Bronchial epithelial cell (primary cell): ENCODE data around the gene MAN1C1. TPM values are rescaled to one million over a fixed set of nuclear protein-coding genes. Genes with fewer than 3 reads are reported as not detected.

Experiments
- DNase-seq: peaks from one replicate; pipeline ENCODE4 v3.0.0-alpha.2; 2010; ENCODE audit warnings: low read depth
- FAIRE-seq: peaks from 2 replicates; lab custom pipeline; 2011; peaks lifted over from hg19 to GRCh38; lab: Jason Lieb, UNC
- H3K27me3 ChIP-seq: 2 replicates; pipeline ENCODE4 v1.5.1; 2011; ENCODE audit warnings: low read length; ENCODE audit not compliant: control insufficient read depth, insufficient read depth
- H3K36me3 ChIP-seq: 2 replicates; pipeline ENCODE4 v1.5.1; 2011; ENCODE audit warnings: low read length; ENCODE audit not compliant: control insufficient read depth, insufficient read depth
- H3K4me3 ChIP-seq: 2 replicates; pipeline ENCODE4 v1.5.1; 2011; ENCODE audit warnings: mild to moderate bottlenecking, low read depth, low read length, control low read depth
- total RNA-seq: library from RNA; depleted of rRNA; stranded (reverse); fragments of >200 nt; gene quantifications from 2 replicates; pipeline ENCODE4 v1.2.1, GENCODE V29; 2014
- TF ChIP-seq, protein P1 (sequence below): IDR thresholded peaks from 2 replicates; pipeline ENCODE4 v1.5.1; 2011; ENCODE audit warnings: mild to moderate bottlenecking, moderate library complexity, low read length, control low read depth, inconsistent platforms; ENCODE audit not compliant: insufficient read depth, severe bottlenecking

The MAN1C1 gene
- total RNA-seq, 1 donor from 2014 or later = under 0.01 TPM

DNA sequence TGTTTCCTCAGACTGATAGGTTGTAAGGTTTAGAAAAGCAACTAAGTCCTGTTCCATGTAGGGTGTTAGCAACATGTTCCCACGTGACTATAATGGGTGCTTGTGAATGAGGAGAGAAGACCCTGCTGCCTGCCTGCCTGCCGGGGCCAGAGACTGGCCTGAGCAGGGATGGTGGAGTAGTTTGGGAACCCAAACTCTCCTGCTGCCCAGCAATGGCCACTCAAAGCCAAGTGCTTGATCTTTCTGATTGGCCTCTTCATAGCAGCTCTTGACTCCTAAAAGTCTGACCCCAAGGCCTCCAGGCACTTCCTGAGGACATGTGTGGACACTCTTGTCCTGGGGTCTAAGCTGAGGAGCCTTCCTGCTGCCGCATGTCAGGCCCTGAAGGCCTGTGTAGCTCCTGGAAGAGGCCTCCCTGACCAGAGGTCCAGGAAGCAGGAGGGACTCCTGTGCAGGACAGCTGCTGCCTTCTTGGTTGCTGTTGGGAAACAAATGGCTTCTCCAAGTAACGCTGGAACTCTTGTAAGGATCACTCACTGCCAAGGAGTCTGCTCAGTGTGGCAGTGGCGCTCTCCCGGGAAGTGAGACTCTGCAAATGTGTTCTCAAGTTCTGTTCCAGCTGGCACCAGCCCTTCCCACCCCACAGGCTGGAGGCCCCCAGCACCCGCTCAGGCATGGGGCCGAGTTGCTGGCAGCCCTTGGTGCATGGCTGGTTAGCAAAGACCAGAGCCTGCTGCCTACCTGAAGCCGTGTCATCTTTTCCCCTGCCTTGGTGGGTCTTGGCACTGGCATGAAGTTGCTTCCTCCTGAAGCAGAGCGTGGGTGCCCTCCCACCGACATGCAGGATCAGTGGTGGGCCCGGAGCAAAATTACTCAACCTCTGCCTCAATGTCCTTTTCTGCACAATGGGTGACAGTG lies 35.5 kb downstream of the MAN1C1 start:
- Histone ChIP-seq H3K36me3 (no peaks in the 10 kb centered on the region), H3K4me3 (no peak overlapping the region), H3K27me3 (peaks cover 4% of the 10 kb centered on the region)
- no peak for DNase-seq
- FAIRE-seq = peak; percentile 23
- TF ChIP-seq, protein P1, sequence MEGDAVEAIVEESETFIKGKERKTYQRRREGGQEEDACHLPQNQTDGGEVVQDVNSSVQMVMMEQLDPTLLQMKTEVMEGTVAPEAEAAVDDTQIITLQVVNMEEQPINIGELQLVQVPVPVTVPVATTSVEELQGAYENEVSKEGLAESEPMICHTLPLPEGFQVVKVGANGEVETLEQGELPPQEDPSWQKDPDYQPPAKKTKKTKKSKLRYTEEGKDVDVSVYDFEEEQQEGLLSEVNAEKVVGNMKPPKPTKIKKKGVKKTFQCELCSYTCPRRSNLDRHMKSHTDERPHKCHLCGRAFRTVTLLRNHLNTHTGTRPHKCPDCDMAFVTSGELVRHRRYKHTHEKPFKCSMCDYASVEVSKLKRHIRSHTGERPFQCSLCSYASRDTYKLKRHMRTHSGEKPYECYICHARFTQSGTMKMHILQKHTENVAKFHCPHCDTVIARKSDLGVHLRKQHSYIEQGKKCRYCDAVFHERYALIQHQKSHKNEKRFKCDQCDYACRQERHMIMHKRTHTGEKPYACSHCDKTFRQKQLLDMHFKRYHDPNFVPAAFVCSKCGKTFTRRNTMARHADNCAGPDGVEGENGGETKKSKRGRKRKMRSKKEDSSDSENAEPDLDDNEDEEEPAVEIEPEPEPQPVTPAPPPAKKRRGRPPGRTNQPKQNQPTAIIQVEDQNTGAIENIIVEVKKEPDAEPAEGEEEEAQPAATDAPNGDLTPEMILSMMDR = no peak

GRCh38 chr1:25653558-25653957 lies 37.0 kb downstream of the MAN1C1 start:
- TF ChIP-seq, protein P1 = no peak
- FAIRE-seq (no peak), DNase-seq (no peak)
- Histone ChIP-seq H3K36me3 (no peaks in the 10 kb centered on the region), H3K27me3 (peaks cover 2% of the 10 kb centered on the region), H3K4me3 (no peak overlapping the region)

DNA sequence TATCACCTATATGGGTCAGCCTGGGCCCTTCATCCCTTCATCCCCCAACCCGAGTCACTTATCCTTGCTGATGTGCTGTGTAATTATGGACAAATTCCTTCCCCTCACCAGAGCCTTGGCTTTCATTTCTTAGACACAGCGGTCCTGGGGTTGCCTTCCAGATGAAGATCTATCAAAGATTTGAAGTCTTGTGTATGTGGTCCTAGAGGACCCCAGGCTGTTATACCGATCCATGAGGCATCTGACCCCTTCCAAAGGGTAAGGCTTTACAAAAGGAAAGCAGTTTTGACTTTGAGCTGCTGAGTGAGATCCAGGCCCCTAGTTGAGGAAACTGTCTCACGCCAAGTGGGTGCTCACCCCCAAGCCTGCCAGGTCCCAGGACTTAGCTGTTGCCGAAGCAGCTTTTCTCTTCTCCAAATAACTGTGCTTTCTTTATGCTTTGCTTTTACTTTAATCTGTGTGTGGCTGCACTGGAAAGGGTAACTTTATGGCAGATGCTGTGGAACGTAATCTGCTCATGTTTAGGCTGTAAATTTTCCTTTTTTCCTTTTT lies 37.6 kb downstream of the MAN1C1 start:
- H3K36me3 ChIP-seq = no peaks in the 10 kb centered on the region
- H3K4me3 ChIP-seq = no peak overlapping the region
- FAIRE-seq (peak; percentile 77), DNase-seq (no peak)
- peaks cover 2% of the 10 kb centered on the region for H3K27me3 ChIP-seq
- TF ChIP-seq, protein P1 = no peak

- no peaks in the 10 kb centered on the region for H3K36me3 ChIP-seq
- FAIRE-seq (no peak), DNase-seq (no peak)
- TF ChIP-seq, protein P1 = no peak
- no peaks in the 10 kb centered on the region for H3K27me3 ChIP-seq
- H3K4me3 ChIP-seq = no peak overlapping the region
These were observed 40.7 kb downstream of the MAN1C1 start for GRCh38 chr1:25657121-25657882.

- Histone ChIP-seq H3K36me3 (no peaks in the 10 kb centered on the region), H3K27me3 (no peaks in the 10 kb centered on the region), H3K4me3 (no peak overlapping the region)
- TF ChIP-seq, protein P1 = no peak
- DNase-seq (no peak), FAIRE-seq (no peak)
These were observed 41.5 kb downstream of the MAN1C1 start for GRCh38 chr1:25657883-25658760.
